CD14-positive monocyte (primary cell): ENCODE data around the gene FASN. TPM values are rescaled to one million over a fixed set of nuclear protein-coding genes. Genes with fewer than 3 reads are reported as not detected.

ENCODE experiments used
- DNase-seq, 3 donors: peaks; one replicate each; pipeline ENCODE4 v3.0.0-alpha.2; 2011 to 2022
- H2AFZ ChIP-seq: 2 replicates; pipeline ENCODE4 v1.6.0; 2012; ENCODE audit warnings: mild to moderate bottlenecking, low read depth, low read length, inconsistent platforms; ENCODE audit not compliant: insufficient read depth, poor library complexity, severe bottlenecking
- H3K27ac ChIP-seq, 2 donors: 1 replicate in 1 of 2; 2 replicates in 1 of 2; pipeline ENCODE4 v1.5.1; 2012 to 2013; ENCODE audit warnings: low read length in 2 of 2, control low read depth in 1 of 2, inconsistent platforms in 1 of 2, low read depth in 1 of 2, mild to moderate bottlenecking in 1 of 2
- H3K27me3 ChIP-seq, 2 donors: one replicate each; pipeline versions ENCODE4 v1.6.0 to v1.6.1; 2011 to 2013; ENCODE audit warnings: low read length in 2 of 2; ENCODE audit not compliant: control insufficient read depth in 2 of 2, insufficient read depth in 2 of 2
- H3K36me3 ChIP-seq, 2 donors: replicated peaks in 1 of 2; 1 replicate in 1 of 2; 2 replicates in 1 of 2; pipeline versions ENCODE4 v1.5.1 to v1.6.1; 2012 to 2013; ENCODE audit warnings: low read length in 2 of 2, control low read depth in 1 of 2, inconsistent platforms in 1 of 2, mild to moderate bottlenecking in 1 of 2; ENCODE audit not compliant: insufficient read depth in 2 of 2, control insufficient read depth in 1 of 2
- H3K4me1 ChIP-seq, 2 donors: 1 replicate in 1 of 2; 2 replicates in 1 of 2; pipeline versions ENCODE4 v1.5.1 to v1.6.1; 2012 to 2013; ENCODE audit warnings: low read length in 2 of 2, control low read depth in 1 of 2, inconsistent platforms in 1 of 2, mild to moderate bottlenecking in 1 of 2, moderate library complexity in 1 of 2; ENCODE audit not compliant: insufficient read depth in 2 of 2, control insufficient read depth in 1 of 2
- H3K4me2 ChIP-seq: replicated peaks from 2 replicates; pipeline ENCODE3; 2012; ENCODE audit warnings: low read length, moderate library complexity, mild to moderate bottlenecking; ENCODE audit not compliant: poor library complexity, severe bottlenecking; ENCODE audit errors: extremely low read depth
- H3K4me3 ChIP-seq, 3 experiments: fragments of 200-600 bp in 1 of 3; sonication (generic) in 1 of 3; replicated peaks in 1 of 3; 1 replicate in 2 of 3; 2 replicates in 1 of 3; pipeline ENCODE4 v1.5.1; 2011 to 2013; ENCODE audit warnings: low read length in 3 of 3, mild to moderate bottlenecking in 3 of 3, control low read depth in 2 of 3, low read depth in 2 of 3, inconsistent platforms in 1 of 3, moderate library complexity in 1 of 3
- H3K79me2 ChIP-seq: 2 replicates; pipeline ENCODE4 v1.6.0; 2012; ENCODE audit warnings: mild to moderate bottlenecking, control low read depth, inconsistent platforms, low read length, moderate library complexity; ENCODE audit not compliant: insufficient read depth
- H3K9ac ChIP-seq: 2 replicates; pipeline ENCODE4 v1.6.0; 2017; ENCODE audit warnings: low read length, mild to moderate bottlenecking; ENCODE audit not compliant: insufficient read depth, poor library complexity, severe bottlenecking
- H3K9me3 ChIP-seq, 2 donors: replicated peaks in 1 of 2; 1 replicate in 1 of 2; 2 replicates in 1 of 2; pipeline versions ENCODE4 v1.5.1 to v1.6.1; 2012 to 2013; ENCODE audit warnings: low read length in 2 of 2, control low read depth in 1 of 2; ENCODE audit not compliant: control insufficient read depth in 1 of 2, insufficient read depth in 1 of 2
- H4K20me1 ChIP-seq: 2 replicates; pipeline ENCODE4 v1.6.0; 2012; ENCODE audit warnings: mild to moderate bottlenecking, low read length, control low read depth, moderate library complexity; ENCODE audit not compliant: insufficient read depth
- H3K27ac Mint-ChIP-seq, 7 donors: one replicate each; pipeline ENCODE4 v1.8.0; 2020; ENCODE audit warnings: mild to moderate bottlenecking in 7 of 7, mixed read lengths in 7 of 7, moderate library complexity in 6 of 7, inconsistent platforms in 2 of 7
- H3K27me3 Mint-ChIP-seq, 3 donors: one replicate each; pipeline ENCODE4 v1.8.0; 2021 to 2022; ENCODE audit warnings: low read depth in 3 of 3, mild to moderate bottlenecking in 3 of 3, mixed read lengths in 3 of 3, moderate library complexity in 3 of 3, inconsistent platforms in 1 of 3
- H3K36me3 Mint-ChIP-seq, 2 donors: one replicate each; pipeline ENCODE4 v1.8.0; 2020; ENCODE audit warnings: mixed read lengths in 2 of 2, inconsistent platforms in 1 of 2, mild to moderate bottlenecking in 1 of 2
- H3K4me1 Mint-ChIP-seq: one replicate; pipeline ENCODE4 v1.8.0; 2020; ENCODE audit warnings: mild to moderate bottlenecking, mixed read lengths
- H3K4me3 Mint-ChIP-seq, 2 donors: one replicate each; pipeline ENCODE4 v1.8.0; 2020; ENCODE audit warnings: mild to moderate bottlenecking in 2 of 2, mixed read lengths in 2 of 2, moderate library complexity in 1 of 2
- H3K9me3 Mint-ChIP-seq, 7 donors: one replicate each; pipeline ENCODE4 v1.8.0; 2020 to 2022; ENCODE audit warnings: mixed read lengths in 7 of 7, mild to moderate bottlenecking in 6 of 7, moderate library complexity in 6 of 7, inconsistent platforms in 2 of 7
- WGBS: methylation state at CpG from one replicate; pipeline ENCODE4 v1.1.5; 2013; ENCODE audit warnings: missing lambda C conversion rate; ENCODE audit not compliant: insufficient coverage; 5-methylcytosine and 5-hydroxymethylcytosine counted together
- intact Hi-C, 2 donors: fragments of 100-400 bp; cut with micrococcal nuclease; formaldehyde crosslinking; loops; one replicate each; pipeline versions ENCODE4 v1.15.0 to v1.15.1; 2023
- polyA plus RNA-seq, 3 donors: library from polyadenylated mRNA; depleted of rRNA in 1 of 3; unstranded in 2 of 3; stranded (reverse) in 1 of 3; fragments of 300-500 nt in 2 of 3; fragments of >200 nt in 1 of 3; fragmentation: Illumina TruSeq in 2 of 3; gene quantifications; 1 replicate in 2 of 3; 2 replicates in 1 of 3; pipeline ENCODE4 v1.2.3, GENCODE V29; 2012 to 2021
- TF ChIP-seq, protein P1 (sequence below): fragments of 200-600 bp; IDR thresholded peaks from one replicate; pipeline ENCODE4 v1.8.0; 2022; ENCODE audit warnings: antibody characterized with exemption, mild to moderate bottlenecking

Gene FASN
- polyA plus RNA-seq, 3 donors = 0.08 to 8.4 (median 0.13) TPM

GRCh38 chr17:82063424-82064415, 34.3 kb downstream of the FASN start:
- Histone ChIP-seq H3K9me3 (no peaks in the 10 kb centered on the region), H3K27me3 (no peaks in the 10 kb centered on the region), H4K20me1 (peaks cover 12% of the 10 kb centered on the region), H3K27ac (no peak overlapping the region), H3K4me1 (peaks cover 20 to 29% of the 10 kb centered on the region in 2 donors), H3K4me3 (no peak overlapping the region), H3K36me3 (peaks cover 50% of the 10 kb centered on the region in 2 donors), H3K4me2 (no peak overlapping the region), H3K79me2 (peaks cover 18% of the 10 kb centered on the region), H2AFZ (no peak overlapping the region), H3K9ac (no peak overlapping the region)
- no peak for DNase-seq
- Mint-ChIP-seq H3K9me3 (peaks cover 0 to 2% (median 0%) of the 10 kb centered on the region in 7 donors), H3K27me3 (no peaks in the 10 kb centered on the region), H3K4me1 (peaks cover 22% of the 10 kb centered on the region), H3K4me3 (no peak overlapping the region), H3K27ac (no peak overlapping the region), H3K36me3 (peaks cover 15 to 30% of the 10 kb centered on the region in 2 donors)
- intact Hi-C loops = no loop called here
- TF ChIP-seq, protein P1, sequence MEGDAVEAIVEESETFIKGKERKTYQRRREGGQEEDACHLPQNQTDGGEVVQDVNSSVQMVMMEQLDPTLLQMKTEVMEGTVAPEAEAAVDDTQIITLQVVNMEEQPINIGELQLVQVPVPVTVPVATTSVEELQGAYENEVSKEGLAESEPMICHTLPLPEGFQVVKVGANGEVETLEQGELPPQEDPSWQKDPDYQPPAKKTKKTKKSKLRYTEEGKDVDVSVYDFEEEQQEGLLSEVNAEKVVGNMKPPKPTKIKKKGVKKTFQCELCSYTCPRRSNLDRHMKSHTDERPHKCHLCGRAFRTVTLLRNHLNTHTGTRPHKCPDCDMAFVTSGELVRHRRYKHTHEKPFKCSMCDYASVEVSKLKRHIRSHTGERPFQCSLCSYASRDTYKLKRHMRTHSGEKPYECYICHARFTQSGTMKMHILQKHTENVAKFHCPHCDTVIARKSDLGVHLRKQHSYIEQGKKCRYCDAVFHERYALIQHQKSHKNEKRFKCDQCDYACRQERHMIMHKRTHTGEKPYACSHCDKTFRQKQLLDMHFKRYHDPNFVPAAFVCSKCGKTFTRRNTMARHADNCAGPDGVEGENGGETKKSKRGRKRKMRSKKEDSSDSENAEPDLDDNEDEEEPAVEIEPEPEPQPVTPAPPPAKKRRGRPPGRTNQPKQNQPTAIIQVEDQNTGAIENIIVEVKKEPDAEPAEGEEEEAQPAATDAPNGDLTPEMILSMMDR = no peak
- 95% methylated on average over 18 of the region's 20 CpGs for WGBS

- TF ChIP-seq, protein P1 = no peak
- Histone ChIP-seq H3K9me3 (no peaks in the 10 kb centered on the region), H3K79me2 (peaks cover 18% of the 10 kb centered on the region), H3K36me3 (peaks cover 57% of the 10 kb centered on the region in 2 donors), H3K4me1 (peaks cover 20 to 29% of the 10 kb centered on the region in 2 donors), H3K4me3 (no peak overlapping the region), H3K9ac (no peak overlapping the region), H3K27ac (no peak overlapping the region), H3K4me2 (no peak overlapping the region), H4K20me1 (peaks cover 12% of the 10 kb centered on the region), H2AFZ (no peak overlapping the region), H3K27me3 (no peaks in the 10 kb centered on the region)
- DNase-seq = no peak
- H3K27me3 Mint-ChIP-seq = no peaks in the 10 kb centered on the region
- WGBS = 98% methylated on average over 9 of the region's 9 CpGs
- H3K4me1 Mint-ChIP-seq = peaks cover 22% of the 10 kb centered on the region
- H3K36me3 Mint-ChIP-seq = peaks cover 19 to 38% of the 10 kb centered on the region in 2 donors
- intact Hi-C loops = no loop called here
- no peak overlapping the region for H3K4me3 Mint-ChIP-seq
- no peak overlapping the region for H3K27ac Mint-ChIP-seq
- peaks cover 0 to 2% (median 0%) of the 10 kb centered on the region in 7 donors for H3K9me3 Mint-ChIP-seq
Measured at GRCh38 chr17:82062984-82063368, 35.1 kb downstream of the FASN start.
